Type B pancreatic cell (in vitro differentiated cells): ENCODE data around the gene ZNF417. TPM values are rescaled to one million over a fixed set of nuclear protein-coding genes. Genes with fewer than 3 reads are reported as not detected.
"Not testable (repeated sequence)": the region's sequence is repeated elsewhere in the genome, so short reads cannot be mapped to it uniquely, and the experiment has no call there.

Experiments
- DNase-seq: peaks from one replicate; pipeline ENCODE4 v3.0.0; 2021; ENCODE audit warnings: mixed read lengths; ENCODE audit not compliant: unreplicated experiment; ENCODE audit errors: extremely low spot score
- H3K27ac Mint-ChIP-seq: 2 replicates; pipeline ENCODE4 v1.8.0; 2021; ENCODE audit warnings: mild to moderate bottlenecking, mixed read lengths
- H3K27me3 Mint-ChIP-seq: 2 replicates; pipeline ENCODE4 v1.8.0; 2021; ENCODE audit warnings: mixed read lengths
- H3K36me3 Mint-ChIP-seq: 2 replicates; pipeline ENCODE4 v1.8.0; 2021; ENCODE audit warnings: mixed read lengths
- H3K4me1 Mint-ChIP-seq: one replicate; pipeline ENCODE4 v1.8.0; 2021; ENCODE audit warnings: mixed read lengths; ENCODE audit not compliant: unreplicated experiment
- H3K4me3 Mint-ChIP-seq: 2 replicates; pipeline ENCODE4 v1.8.0; 2021; ENCODE audit warnings: mild to moderate bottlenecking, mixed read lengths
- H3K9me3 Mint-ChIP-seq: 2 replicates; pipeline ENCODE4 v1.8.0; 2021; ENCODE audit warnings: mixed read lengths
- long read RNA-seq: library from polyadenylated mRNA; unstranded; transcript quantifications from one replicate; pipeline ENCODE4 v2.0.0, GENCODE V29; 2020
- total RNA-seq: library from RNA; stranded (reverse); gene quantifications from 2 replicates; pipeline ENCODE4 v1.2.1, GENCODE V29; 2021; ENCODE audit warnings: low replicate concordance
- TF ChIP-seq, protein P1 (sequence below): fragments of 200-600 bp; sonication (generic); conservative IDR thresholded peaks from 2 replicates; pipeline ENCODE4 v1.5.0; 2021; ENCODE audit warnings: antibody characterized with exemption, mild to moderate bottlenecking

ZNF417 gene
- 20.8 and 26.8 TPM in 2 replicates for total RNA-seq
- long read RNA-seq, partial matches to known transcripts, result 0 of 12 reads
- long read RNA-seq, other reads (novel, unspliced or antisense), result 5 of 12 reads

DNA sequence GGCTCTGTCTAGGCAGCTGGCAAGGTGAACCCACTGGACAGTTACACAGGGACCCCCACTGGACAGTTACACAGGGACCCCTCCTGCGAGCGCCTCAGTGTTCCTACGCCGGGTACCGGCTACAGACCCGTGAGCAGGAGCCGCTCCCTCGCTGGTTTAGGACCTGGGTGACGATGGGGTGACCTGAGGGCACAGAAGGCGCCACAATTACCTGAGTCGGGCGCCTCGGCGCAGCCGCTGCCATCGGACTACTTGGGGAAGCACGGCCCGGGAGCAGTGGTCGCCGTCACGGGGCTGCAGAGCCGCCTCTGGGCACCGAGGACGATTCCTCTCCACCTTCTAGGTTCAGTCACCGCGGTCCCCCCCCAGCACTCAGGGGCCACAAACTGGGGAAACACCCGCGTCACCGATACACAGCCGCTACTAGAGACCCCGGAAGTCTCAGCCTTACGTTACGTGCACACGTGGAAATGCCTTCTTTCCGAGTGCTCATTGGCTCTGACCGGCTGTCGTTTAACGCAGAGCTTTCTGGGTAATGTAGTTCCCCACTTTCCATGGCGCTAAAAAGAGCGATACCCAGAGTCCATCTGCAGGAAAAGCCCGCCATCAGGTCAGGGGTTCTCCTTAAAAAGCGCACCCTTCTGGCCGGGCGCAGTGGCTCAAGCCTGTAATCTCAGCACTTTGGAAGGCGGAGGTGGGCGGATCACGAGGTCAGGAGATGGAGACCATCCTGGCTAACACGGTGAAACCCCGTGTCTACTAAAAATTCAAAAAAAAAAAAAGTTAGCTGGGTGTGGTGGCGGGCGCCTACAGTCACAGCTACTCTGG is at the start of gene ZNF417:
TSS of gene ZNF417 (minus strand) at position 425 of the 828 bp plus-strand sequence. CDS start at position 244, 181 bp downstream.
- Mint-ChIP-seq H3K27ac (peak within 1 kb of the TSS; percentile 96), H3K4me3 (peak within 1 kb of the TSS; percentile 97), H3K4me1 (peaks cover 17% of the 10 kb centered on the region), H3K9me3 (peaks cover 12% of the 10 kb centered on the region), H3K36me3 (peaks cover 56% of the 10 kb centered on the region)
- H3K27me3 Mint-ChIP-seq, result not testable (repeated sequence)
- DNase-seq, result peak; percentile 82
- TF ChIP-seq, protein P1, sequence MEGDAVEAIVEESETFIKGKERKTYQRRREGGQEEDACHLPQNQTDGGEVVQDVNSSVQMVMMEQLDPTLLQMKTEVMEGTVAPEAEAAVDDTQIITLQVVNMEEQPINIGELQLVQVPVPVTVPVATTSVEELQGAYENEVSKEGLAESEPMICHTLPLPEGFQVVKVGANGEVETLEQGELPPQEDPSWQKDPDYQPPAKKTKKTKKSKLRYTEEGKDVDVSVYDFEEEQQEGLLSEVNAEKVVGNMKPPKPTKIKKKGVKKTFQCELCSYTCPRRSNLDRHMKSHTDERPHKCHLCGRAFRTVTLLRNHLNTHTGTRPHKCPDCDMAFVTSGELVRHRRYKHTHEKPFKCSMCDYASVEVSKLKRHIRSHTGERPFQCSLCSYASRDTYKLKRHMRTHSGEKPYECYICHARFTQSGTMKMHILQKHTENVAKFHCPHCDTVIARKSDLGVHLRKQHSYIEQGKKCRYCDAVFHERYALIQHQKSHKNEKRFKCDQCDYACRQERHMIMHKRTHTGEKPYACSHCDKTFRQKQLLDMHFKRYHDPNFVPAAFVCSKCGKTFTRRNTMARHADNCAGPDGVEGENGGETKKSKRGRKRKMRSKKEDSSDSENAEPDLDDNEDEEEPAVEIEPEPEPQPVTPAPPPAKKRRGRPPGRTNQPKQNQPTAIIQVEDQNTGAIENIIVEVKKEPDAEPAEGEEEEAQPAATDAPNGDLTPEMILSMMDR, result peak; percentile 57

DNA sequence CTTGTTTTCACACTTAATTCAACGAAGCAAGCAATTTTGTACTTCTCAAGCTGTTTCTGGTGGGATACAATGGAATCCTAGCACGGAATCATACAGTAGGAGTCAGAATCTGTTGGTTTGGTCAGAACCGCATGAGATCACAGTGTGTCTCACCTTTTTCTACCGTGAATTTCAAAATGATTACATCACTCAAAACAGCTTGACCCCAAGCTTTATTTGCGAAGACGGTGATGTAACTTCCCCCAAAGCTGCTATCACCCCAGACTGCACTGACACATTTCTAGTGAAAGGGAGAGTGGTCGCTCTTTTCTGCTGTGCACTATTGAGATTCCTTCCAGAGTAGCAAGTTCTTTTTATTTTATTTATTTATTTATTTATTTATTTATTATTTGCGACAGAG is 48.4 kb upstream of the ZNF417 start:
- Mint-ChIP-seq H3K9me3 (peaks cover 13% of the 10 kb centered on the region), H3K4me1 (no peaks in the 10 kb centered on the region), H3K27me3 (no peaks in the 10 kb centered on the region), H3K36me3 (peaks cover 12% of the 10 kb centered on the region), H3K27ac (no peak overlapping the region), H3K4me3 (no peak overlapping the region)
- TF ChIP-seq, protein P1, result no peak
- DNase-seq, result no peak

DNA sequence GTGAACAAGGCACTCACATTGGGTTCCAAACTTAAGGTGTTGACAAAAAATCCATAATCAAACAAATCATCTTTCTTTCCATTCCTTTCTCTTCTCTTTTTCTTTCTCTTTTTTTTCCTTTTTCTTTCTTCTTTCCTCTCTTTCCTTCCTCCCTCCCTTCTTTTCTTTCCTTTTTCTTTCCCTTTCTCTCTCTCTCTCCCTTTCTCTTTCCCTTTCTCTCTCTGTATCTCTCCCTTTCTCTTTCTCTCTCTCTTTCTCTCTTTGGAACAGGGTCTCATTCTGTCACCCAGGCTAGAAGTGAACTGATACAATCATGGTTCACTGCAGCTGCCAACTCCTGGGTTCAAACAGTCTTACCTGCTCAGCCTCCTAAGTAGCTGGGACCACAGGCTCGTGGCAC is 45.4 kb upstream of the ZNF417 start:
- H3K4me1 Mint-ChIP-seq, result no peaks in the 10 kb centered on the region
- no peak overlapping the region for H3K27ac Mint-ChIP-seq
- H3K27me3 Mint-ChIP-seq, result no peaks in the 10 kb centered on the region
- peaks cover 4% of the 10 kb centered on the region for H3K9me3 Mint-ChIP-seq
- DNase-seq, result no peak
- no peak overlapping the region for H3K4me3 Mint-ChIP-seq
- TF ChIP-seq, protein P1, result no peak
- H3K36me3 Mint-ChIP-seq, result peaks cover 4% of the 10 kb centered on the region

DNA sequence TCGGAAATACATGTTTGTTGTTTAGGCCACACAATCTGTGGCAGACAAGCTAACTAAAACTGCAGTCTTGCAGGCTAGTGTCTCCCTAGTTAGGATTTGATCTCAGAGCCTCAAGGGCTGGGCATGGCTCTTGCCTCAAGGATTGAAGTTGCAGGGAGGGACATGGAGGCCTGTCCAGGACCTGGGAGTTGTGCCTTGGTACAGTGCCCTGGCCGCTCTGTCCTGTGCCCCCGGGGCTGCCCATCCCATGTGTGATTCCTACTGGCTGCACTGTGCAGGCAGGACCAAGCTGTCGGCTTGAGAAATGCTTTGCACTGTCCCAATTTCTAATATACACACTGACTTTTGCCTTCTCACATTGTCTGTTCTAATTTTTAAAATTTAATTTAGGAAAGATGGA is 38.6 kb upstream of the ZNF417 start:
- Mint-ChIP-seq H3K27me3 (no peaks in the 10 kb centered on the region), H3K9me3 (no peaks in the 10 kb centered on the region), H3K27ac (no peak overlapping the region), H3K4me3 (no peak overlapping the region), H3K36me3 (no peaks in the 10 kb centered on the region), H3K4me1 (no peaks in the 10 kb centered on the region)
- no peak for DNase-seq
- TF ChIP-seq, protein P1, result no peak

DNA sequence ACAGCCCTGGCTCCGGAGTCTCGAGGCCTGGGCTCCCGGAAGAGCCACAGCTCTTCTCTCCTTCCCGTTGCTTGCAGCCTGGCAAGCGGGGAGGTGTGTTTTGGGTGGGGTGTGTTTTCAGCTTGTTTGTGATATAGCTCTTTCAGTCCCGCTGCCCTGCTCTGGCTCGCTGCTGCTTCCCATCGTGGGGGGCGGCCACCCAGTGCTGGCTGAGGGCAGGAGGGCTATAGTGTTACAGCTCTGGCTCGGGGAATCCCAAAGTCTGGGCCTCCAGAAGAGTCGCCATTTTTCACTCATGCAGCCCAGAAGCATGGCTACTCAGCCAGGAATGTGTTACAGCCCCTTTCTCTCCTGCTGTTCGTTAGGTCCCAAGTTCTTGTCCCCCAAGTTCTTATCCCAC is 33.3 kb upstream of the ZNF417 start:
- TF ChIP-seq, protein P1, result no peak
- Mint-ChIP-seq H3K4me1 (peaks cover 18% of the 10 kb centered on the region), H3K4me3 (no peak overlapping the region), H3K27me3 (no peaks in the 10 kb centered on the region), H3K36me3 (peaks cover 18% of the 10 kb centered on the region), H3K27ac (no peak overlapping the region), H3K9me3 (peaks cover 11% of the 10 kb centered on the region)
- DNase-seq, result no peak
